ENCODE data around the gene CYB5D1. TPM values are rescaled to one million over a fixed set of nuclear protein-coding genes. Genes with fewer than 3 reads are reported as not detected.

The CYB5D1 gene
- total RNA-seq, 3 donors from 2014 or later = 11.5 to 17.0 (median 12.2) TPM

DNA sequence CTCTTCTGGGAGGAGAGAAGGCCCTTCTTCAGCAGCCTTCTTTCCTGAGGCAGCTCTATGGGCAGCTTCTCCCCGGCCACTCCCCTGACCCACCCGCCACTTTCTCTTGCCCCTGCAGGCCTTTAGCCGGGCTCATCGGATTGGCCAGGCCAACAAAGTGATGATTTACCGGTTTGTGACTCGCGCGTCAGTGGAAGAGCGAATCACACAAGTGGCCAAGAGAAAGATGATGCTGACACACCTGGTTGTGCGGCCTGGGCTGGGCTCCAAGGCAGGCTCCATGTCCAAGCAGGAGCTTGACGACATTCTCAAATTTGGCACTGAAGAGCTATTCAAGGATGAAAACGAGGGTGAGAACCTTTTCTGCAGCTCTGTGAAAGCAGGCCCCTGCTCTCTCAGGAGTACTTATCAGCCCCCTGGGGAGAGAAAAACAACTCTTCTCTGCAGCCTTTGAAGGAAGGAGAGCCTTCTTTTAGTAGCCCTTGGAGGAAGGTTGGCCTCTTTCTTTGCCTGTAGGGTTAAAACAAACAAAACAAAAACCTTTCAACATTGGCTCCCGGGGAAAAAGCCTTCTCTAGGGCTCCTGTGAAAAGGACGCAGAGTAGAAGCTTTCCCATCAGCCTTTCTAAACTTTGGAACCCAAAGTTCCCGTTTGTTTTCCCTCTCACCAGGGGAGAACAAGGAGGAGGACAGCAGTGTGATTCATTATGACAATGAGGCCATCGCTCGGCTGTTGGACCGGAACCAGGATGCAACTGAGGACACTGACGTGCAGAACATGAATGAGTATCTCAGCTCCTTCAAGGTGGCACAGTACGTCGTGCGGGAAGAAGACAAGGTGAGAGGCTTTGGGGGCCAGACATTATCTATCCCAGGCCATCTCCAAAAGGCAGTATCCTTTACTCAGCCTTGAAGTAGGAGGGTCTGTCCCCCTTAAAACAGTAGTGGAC, 45.6 kb downstream of the CYB5D1 start:
- no peaks in the 10 kb centered on the region for H3K9me3 ChIP-seq
- intact Hi-C loops (cut with DNase I, micrococcal nuclease) = loop anchor here in 1 of 2 donors (10.0 kb wide), 1 partner anchor 81 kb away; no protein-coding TSS in a partner anchor
- ATAC-seq (no peak), DNase-seq (no peak)
- TF ChIP-seq, protein P1, sequence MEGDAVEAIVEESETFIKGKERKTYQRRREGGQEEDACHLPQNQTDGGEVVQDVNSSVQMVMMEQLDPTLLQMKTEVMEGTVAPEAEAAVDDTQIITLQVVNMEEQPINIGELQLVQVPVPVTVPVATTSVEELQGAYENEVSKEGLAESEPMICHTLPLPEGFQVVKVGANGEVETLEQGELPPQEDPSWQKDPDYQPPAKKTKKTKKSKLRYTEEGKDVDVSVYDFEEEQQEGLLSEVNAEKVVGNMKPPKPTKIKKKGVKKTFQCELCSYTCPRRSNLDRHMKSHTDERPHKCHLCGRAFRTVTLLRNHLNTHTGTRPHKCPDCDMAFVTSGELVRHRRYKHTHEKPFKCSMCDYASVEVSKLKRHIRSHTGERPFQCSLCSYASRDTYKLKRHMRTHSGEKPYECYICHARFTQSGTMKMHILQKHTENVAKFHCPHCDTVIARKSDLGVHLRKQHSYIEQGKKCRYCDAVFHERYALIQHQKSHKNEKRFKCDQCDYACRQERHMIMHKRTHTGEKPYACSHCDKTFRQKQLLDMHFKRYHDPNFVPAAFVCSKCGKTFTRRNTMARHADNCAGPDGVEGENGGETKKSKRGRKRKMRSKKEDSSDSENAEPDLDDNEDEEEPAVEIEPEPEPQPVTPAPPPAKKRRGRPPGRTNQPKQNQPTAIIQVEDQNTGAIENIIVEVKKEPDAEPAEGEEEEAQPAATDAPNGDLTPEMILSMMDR (IDR thresholded peaks at IDR 0.05) = no peak
- H3K4me1 ChIP-seq (ENCODE audit: low read depth) = no peaks in the 10 kb centered on the region
- H3K36me3 ChIP-seq (ENCODE audit: low read depth) = no peaks in the 10 kb centered on the region
- no peak overlapping the region for H3K4me3 ChIP-seq

DNA sequence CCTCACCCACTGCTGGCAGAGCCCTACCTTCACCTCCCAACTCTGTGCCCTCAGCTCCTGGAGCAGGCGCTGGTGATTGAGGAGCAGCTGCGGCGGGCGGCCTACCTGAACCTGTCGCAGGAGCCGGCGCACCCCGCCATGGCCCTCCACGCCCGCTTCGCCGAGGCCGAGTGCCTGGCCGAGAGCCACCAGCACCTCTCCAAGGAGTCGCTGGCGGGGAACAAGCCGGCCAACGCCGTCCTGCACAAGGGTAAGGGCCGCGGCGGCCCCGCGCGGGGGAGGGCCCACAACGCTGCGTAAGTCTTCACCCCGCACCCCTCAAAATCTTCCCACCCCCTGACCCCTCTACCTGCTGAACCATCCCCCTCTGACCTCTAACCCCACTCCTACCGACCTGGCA, 51.3 kb downstream of the CYB5D1 start:
- no peaks in the 10 kb centered on the region for H3K4me1 ChIP-seq (ENCODE audit: low read depth)
- H3K4me3 ChIP-seq = no peak overlapping the region
- no peaks in the 10 kb centered on the region for H3K36me3 ChIP-seq (ENCODE audit: low read depth)
- DNase-seq (no peak), ATAC-seq (no peak)
- TF ChIP-seq, protein P1 (IDR thresholded peaks at IDR 0.05) = no peak
- intact Hi-C loops (cut with DNase I, micrococcal nuclease) = loop anchor here in 1 of 2 donors (10.0 kb wide), 1 partner anchor 76 kb away; no protein-coding TSS in a partner anchor
- no peaks in the 10 kb centered on the region for H3K9me3 ChIP-seq

DNA sequence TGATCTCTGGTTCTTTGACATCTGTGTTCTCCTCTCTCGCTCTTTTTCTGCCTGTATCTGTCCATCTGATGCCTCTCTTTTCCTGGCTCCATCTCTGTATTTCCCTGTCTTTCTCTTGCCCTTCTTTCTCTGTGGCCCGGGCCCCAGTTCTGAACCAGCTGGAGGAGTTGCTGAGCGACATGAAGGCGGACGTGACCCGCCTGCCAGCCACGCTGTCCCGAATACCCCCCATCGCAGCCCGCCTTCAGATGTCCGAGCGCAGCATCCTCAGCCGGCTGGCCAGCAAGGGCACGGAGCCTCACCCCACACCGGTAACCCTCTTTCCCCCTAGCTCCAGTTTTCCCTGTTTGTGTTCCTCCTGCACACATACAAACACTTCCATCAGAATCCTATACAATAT, 52.5 kb downstream of the CYB5D1 start:
- H3K4me3 ChIP-seq = no peak overlapping the region
- no peak for ATAC-seq
- intact Hi-C loops (cut with DNase I, micrococcal nuclease) = loop anchor here in 1 of 2 donors (5.0 kb wide), 1 partner anchor 77 kb away; no protein-coding TSS in a partner anchor

DNA sequence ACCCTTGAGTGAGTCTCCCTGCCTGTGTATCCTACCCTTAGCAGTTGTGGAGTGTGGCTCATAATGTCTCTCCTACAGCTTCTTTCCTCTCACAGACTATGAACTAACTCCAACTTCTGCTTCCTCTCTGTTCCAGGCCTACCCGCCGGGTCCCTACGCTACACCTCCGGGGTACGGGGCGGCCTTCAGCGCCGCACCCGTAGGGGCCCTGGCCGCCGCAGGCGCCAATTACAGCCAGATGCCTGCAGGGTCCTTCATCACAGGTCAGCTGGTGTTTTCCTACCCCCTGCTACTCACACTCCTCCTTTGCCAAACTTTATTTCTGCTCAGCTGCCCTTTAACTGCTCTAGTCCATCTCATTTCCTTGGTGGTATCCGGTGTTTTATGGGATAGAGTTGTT, 52.9 kb downstream of the CYB5D1 start:
- DNase-seq (no peak), ATAC-seq (no peak)
- intact Hi-C loops (cut with DNase I, micrococcal nuclease) = loop anchor here in 1 of 2 donors (5.0 kb wide), 1 partner anchor 77 kb away; no protein-coding TSS in a partner anchor
- Histone ChIP-seq H3K4me3 (no peak overlapping the region), H3K9me3 (no peaks in the 10 kb centered on the region), H3K36me3 (ENCODE audit: low read depth) (no peaks in the 10 kb centered on the region), H3K4me1 (ENCODE audit: low read depth) (peaks cover 10% of the 10 kb centered on the region)
- TF ChIP-seq, protein P1 (IDR thresholded peaks at IDR 0.05) = no peak

More for the DNA sequence above, 52.5 kb downstream of the CYB5D1 start:
- Histone ChIP-seq H3K36me3 (ENCODE audit: low read depth) (no peaks in the 10 kb centered on the region), H3K4me1 (ENCODE audit: low read depth) (peaks cover 10% of the 10 kb centered on the region), H3K9me3 (no peaks in the 10 kb centered on the region)
- no peak for DNase-seq
- TF ChIP-seq, protein P1 (IDR thresholded peaks at IDR 0.05) = no peak

DNA sequence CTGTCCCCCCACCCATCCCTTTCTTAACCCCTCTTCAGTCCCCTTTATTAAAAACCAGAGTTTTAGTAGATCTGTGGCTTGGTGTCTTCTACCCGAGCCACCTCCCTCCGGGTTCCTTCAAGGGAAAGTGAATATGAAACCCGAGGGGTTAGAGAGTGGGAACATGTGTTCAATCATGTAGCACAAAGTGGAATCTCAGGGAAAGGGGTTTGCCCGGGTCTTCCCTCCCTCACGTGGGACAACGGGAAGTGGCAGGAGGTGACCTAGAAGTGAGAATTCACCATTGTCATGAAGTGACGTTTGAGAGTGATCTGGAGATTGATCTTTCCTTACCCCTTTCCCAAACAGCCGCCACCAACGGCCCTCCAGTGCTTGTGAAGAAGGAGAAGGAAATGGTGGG, 53.3 kb downstream of the CYB5D1 start:
- TF ChIP-seq, protein P1 (IDR thresholded peaks at IDR 0.05) = no peak
- H3K4me1 ChIP-seq (ENCODE audit: low read depth) = peaks cover 10% of the 10 kb centered on the region
- H3K4me3 ChIP-seq = no peak overlapping the region
- intact Hi-C loops (cut with DNase I, micrococcal nuclease) = loop anchor here in 1 of 2 donors (5.0 kb wide), 1 partner anchor 76 kb away; no protein-coding TSS in a partner anchor
- no peaks in the 10 kb centered on the region for H3K36me3 ChIP-seq (ENCODE audit: low read depth)
- no peak for DNase-seq
- no peaks in the 10 kb centered on the region for H3K9me3 ChIP-seq
- ATAC-seq = no peak

Other genes with a start within 250 kb of the CYB5D1 start
- 10 to 100 TPM; 23.0 to 53.3 (median 28.1) TPM for gene FXR2, start 243.1 kb upstream of the CYB5D1 start, total RNA-seq
- 100 to 1,000 TPM in 1 of 3 donors, 10 to 100 TPM in 2; 49.1 to 104 (median 76.9) TPM for gene SAT2, start 230.2 kb upstream of the CYB5D1 start, total RNA-seq
- under 1 TPM in 2 of 3 donors, not detected in 1; 0.25 to 0.89 TPM for gene SHBG, start 227.9 kb upstream of the CYB5D1 start, total RNA-seq
- gene ATP1B2, start 207.1 kb upstream of the CYB5D1 start, total RNA-seq = 1 to 10 TPM in 1 of 3 donors, under 1 TPM in 2; 0.41 to 8.7 (median 0.67) TPM
- gene TP53, start 170.5 kb upstream of the CYB5D1 start, total RNA-seq = 10 to 100 TPM; 33.9 to 75.2 (median 57.0) TPM
- gene WRAP53, start 169.5 kb upstream of the CYB5D1 start, total RNA-seq = 1 to 10 TPM; 5.1 to 9.9 (median 5.8) TPM
- 1 to 10 TPM in 1 of 3 donors, under 1 TPM in 2; 0.31 to 1.3 (median 0.35) TPM for gene EFNB3, start 152.8 kb upstream of the CYB5D1 start, total RNA-seq
- under 1 TPM; 0.19 to 0.70 (median 0.29) TPM for gene DNAH2, start 140.3 kb upstream of the CYB5D1 start, total RNA-seq
- gene KDM6B, start 23.8 kb upstream of the CYB5D1 start, total RNA-seq = 10 to 100 TPM; 44.3 to 73.6 (median 54.6) TPM
- 1 to 10 TPM; 3.5 to 8.5 (median 6.9) TPM for gene TMEM88, start 2.9 kb upstream of the CYB5D1 start, total RNA-seq
- gene NAA38, start 444 bp upstream of the CYB5D1 start, total RNA-seq = 10 to 100 TPM; 51.2 to 73.5 (median 58.2) TPM
- gene CHD3, start 30.8 kb downstream of the CYB5D1 start, total RNA-seq = 100 to 1,000 TPM in 1 of 3 donors, 10 to 100 TPM in 2; 52.7 to 151 (median 56.5) TPM
- gene RNF227, start 58.3 kb downstream of the CYB5D1 start, total RNA-seq = 1 to 10 TPM; 1.4 to 3.0 (median 2.4) TPM
- 1 to 10 TPM; 3.3 to 5.5 (median 3.9) TPM for gene KCNAB3, start 71.9 kb downstream of the CYB5D1 start, total RNA-seq
- 100 to 1,000 TPM in 2 of 3 donors, 10 to 100 TPM in 1; 86.2 to 116 (median 114) TPM for gene TRAPPC1, start 73.9 kb downstream of the CYB5D1 start, total RNA-seq
- 10 to 100 TPM; 23.7 to 34.5 (median 31.4) TPM for gene CNTROB, start 74.2 kb downstream of the CYB5D1 start, total RNA-seq
- under 1 TPM in 1 of 3 donors, not detected in 2; 0.26 TPM for gene GUCY2D, start 144.6 kb downstream of the CYB5D1 start, total RNA-seq
- gene ALOX15B, start 181.1 kb downstream of the CYB5D1 start, total RNA-seq = 1 to 10 TPM in 2 of 3 donors, under 1 TPM in 1; 0.66 to 1.3 (median 1.1) TPM
- gene ALOX12B, start 229.7 kb downstream of the CYB5D1 start, total RNA-seq = under 1 TPM; 0.25 to 0.65 (median 0.49) TPM

Measured in mucosa of descending colon (tissue), 3 donors.